Astrocyte (in vitro differentiated cells and primary cell): ENCODE data around the gene TRMT61B.

ENCODE experiments used
- EZH2 ChIP-seq: IDR thresholded peaks from 2 replicates; pipeline ENCODE4 v1.6.1; 2012; ENCODE audit warnings: mild to moderate bottlenecking, low read length, inconsistent platforms; ENCODE audit not compliant: insufficient read depth
- TF ChIP-seq, protein P1 (sequence below): IDR thresholded peaks from 2 replicates; pipeline ENCODE4 v1.5.1; 2011; ENCODE audit warnings: low read depth, mild to moderate bottlenecking, inconsistent platforms, low read length, moderate library complexity; ENCODE audit not compliant: insufficient read depth

DNA sequence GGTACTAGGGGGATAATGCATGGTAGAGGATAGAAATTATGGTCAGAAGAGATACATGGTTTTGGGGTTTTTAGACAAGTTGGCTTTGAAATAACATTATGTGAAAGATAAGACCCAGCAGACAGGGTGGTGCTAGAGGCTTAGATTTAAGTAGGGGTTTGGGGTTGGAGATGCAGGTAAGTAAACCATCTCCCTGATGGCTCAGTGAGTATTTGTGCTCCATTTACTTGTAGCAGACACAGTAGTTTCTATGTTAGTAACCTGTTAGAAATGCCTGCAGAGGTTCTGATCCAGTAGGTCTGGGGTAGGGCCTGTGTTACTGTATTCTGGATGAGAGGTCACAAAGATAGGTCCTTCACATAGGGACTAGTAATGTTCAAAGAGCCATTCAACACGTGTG is 38.1 kb upstream of the TRMT61B start:
- TF ChIP-seq, protein P1, sequence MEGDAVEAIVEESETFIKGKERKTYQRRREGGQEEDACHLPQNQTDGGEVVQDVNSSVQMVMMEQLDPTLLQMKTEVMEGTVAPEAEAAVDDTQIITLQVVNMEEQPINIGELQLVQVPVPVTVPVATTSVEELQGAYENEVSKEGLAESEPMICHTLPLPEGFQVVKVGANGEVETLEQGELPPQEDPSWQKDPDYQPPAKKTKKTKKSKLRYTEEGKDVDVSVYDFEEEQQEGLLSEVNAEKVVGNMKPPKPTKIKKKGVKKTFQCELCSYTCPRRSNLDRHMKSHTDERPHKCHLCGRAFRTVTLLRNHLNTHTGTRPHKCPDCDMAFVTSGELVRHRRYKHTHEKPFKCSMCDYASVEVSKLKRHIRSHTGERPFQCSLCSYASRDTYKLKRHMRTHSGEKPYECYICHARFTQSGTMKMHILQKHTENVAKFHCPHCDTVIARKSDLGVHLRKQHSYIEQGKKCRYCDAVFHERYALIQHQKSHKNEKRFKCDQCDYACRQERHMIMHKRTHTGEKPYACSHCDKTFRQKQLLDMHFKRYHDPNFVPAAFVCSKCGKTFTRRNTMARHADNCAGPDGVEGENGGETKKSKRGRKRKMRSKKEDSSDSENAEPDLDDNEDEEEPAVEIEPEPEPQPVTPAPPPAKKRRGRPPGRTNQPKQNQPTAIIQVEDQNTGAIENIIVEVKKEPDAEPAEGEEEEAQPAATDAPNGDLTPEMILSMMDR = no peak
- TF ChIP-seq EZH2 = no peak
